ENCODE results near the gene MRPS34.
"Not testable (repeated sequence)": the region's sequence is repeated elsewhere in the genome, so short reads cannot be mapped to it uniquely, and the experiment has no call there.

Gene MRPS34

DNA sequence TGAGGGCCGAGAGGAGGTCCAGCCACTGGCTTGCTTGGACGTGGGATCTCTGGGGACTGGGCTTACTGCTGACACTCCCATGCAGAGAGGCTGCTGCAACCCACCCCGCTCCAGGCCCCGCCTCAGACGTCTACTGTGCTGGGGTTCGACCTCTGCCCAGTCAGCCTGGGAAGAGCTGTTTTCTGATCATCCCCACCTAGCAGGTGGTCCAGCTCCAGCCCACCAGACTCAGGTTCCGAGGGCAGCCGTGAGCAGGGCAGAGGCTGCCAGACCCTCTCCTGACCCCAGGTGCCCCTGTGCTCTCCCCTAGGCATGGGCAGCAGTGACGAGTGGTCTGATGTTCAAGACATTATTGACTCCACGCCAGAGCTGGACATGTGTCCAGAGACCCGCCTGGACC is 25.0 kb downstream of the MRPS34 start:
- no peak for DNase-seq

DNA sequence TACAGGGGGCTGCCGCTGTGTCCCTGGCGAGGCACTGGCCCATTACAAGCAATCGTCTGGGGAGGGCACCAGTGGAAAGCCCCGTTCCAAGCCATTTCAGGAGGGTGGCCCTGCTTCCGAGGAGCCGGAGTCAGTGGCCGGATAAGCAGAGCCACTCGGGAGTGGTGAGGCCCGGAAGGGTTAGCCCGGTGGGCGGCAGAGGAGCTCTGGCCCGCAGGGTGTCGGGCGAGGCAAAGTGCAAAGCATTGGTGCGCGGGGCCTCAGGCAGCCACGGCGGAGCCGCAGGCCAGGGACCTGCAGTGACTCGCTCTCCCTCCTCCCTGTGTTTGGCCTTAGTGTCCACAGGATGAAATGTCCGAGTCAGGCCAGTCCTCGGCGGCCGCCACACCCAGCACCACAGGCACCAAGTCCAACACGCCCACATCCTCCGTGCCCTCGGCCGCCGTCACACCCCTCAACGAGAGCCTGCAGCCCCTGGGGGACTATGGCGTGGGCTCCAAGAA is 26.2 kb downstream of the MRPS34 start:
- no peak for DNase-seq

DNA sequence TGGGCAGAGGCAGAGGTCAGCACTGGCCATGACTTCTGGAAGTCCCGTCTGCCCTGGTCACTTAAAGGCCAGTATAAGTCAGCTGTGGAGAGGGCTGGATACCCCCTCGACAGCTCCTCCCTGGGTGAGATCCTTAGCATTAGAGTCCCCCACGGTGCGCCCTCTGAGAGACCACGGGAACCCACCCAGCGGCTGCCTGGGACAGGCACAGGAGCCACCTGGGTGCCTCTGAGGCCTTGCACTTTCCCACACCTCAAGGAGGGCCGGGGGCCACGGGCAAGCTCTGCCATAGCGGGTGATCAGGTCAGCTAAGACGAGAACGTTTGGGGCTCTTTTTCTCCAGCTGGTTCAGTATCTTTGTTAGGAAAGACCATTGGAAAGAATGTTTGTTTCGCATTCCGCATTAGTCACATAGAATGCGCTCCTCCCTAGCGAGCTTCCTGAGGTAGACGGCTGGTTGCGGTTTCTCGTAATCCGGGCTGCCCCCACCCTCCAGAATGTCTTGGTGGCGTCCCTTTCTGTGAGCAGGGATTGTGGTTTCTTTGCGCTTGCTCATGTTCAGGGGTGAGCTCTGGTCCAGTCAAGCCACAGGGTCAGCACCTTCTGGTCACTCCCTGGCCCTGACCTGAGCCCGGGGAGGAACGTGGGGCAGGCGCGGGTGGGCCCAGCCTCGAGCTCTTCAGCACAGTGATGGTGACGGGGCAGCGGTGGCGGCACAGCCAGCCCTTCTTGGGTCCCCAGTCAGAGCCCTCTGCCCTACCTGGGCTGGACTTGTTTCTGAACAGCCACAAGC is 26.8 kb downstream of the MRPS34 start:
- DNase-seq: no peak

- DNase-seq: no peak
Measured at GRCh38 chr16:1745181-1745899, 27.6 kb downstream of the MRPS34 start.

DNA sequence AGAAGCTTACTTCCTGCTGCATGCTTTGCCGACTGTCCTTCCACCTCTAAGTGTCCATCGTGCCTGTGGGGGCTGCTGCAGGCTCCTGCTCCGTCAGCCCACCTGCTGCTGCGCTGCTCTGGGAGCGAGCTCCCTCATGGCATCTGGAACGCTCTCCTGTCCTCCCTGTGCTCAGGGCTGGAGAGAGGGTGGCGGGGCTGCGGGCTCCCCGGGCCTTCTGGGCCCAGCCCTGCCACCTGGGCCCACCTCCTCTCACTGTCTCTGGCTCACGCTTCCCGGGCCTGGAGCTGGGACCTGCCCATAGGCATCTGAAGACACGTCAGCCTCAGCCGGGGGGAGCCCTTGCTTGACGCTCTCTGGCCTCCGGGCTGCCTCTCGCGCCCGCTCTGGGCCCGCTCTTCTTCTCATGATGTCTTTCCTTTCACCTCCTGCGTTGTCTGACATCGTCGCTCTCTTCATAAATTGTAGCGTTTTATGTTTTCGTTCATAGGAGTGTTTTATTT is 28.5 kb downstream of the MRPS34 start:
- DNase-seq: no peak

DNA sequence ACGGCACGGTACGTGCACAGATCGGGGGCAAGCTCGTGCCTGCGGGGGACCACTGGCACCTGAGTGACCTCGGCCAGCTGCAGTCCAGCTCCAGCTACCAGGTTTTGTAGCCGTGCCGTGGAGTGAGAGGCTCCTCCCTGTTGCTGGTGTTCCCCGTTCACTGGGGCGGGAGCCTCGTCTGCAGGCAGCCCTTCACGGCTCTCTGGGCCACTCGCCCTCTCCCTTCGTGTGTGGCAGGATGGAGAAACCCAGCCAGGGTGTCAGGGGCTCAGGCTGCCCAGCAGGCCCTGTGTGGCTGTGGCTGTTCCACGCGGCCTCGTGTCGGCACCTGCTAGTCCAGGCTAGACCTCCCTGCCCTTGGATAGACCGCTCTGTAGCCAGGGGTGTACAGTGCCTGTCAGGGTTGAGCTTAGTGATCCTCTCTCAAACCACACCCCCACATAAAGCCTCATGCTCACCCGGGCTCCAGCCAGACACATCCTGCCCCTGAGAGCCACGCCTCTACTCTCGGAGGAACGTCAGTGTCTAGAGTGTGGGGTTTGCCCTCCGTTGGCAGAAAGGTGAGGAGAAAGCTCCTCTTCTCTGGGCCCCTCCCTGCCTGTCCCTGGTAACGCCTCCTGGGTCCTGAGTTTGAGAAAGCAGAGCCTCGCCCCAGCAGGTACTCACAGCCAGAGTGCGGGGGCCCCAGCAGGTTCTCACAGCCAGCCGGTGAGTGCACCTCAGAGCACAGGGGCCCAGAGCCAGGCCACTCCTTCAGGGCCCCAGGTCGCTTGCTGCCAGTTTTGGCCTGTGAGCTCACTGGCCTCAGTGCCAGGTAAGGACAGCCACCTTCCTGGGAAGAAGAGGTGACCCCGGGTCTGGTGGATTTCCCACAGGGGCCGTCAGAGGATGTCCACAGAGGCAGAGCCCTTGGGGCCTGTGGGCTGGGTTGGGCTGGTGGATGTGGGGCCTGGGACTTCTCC is 29.3 kb downstream of the MRPS34 start:
- DNase-seq: no peak

DNA sequence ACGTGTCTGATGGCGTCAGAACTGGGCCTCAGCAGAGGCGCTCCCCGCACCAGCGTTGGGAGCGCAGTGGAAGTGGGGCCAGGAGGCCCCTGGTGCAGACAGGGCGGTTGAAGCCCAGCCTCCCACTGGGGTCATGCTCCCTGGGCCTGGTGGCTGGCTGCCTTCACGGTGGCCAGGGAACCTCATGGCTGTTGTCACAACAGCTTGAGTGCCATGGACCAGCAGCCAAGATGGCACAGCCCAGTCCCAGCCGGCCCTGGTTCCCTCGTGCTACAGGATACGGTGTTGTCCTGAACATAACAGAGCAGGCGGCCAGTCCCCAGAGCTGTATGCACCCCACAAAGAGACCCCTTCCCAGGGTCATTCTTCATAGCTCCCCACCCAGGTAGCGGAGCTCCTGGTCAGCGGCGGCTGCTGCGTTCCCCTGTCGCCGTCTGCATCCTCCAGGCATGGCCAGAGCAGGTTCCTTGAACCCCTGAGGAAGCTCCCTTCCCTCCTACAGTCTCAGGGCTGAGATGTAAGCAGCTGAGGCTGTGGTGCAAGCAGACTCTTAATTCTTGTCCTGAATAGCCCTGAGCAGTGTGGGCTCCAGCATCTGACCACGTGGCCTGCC is 31.3 kb downstream of the MRPS34 start:
- no peak for DNase-seq

- no peak for DNase-seq
Measured at GRCh38 chr16:1740781-1741490, 32.0 kb downstream of the MRPS34 start.

- DNase-seq: no peak
Measured at GRCh38 chr16:1740234-1740633, 32.7 kb downstream of the MRPS34 start.

DNA sequence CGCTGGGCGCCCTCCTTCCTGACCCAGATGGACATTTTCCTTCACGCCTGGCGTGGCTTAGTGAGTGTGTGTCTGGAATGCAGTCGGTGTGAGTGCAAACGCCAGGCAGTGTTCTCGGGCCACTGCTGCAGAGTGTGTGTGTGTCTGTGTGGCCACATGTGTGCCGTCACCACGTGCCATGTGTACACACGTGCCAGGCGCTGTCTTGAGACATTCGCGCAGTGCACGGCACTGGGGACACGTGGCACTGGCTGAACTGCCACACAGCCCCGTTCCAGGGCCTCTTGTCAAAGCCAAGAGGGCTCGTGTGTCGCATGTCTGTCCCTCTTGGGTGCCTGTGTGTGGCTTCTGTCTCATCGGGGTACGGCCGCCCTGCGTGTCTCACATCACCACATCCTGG is 38.1 kb downstream of the MRPS34 start:
- no peak for DNase-seq

DNA sequence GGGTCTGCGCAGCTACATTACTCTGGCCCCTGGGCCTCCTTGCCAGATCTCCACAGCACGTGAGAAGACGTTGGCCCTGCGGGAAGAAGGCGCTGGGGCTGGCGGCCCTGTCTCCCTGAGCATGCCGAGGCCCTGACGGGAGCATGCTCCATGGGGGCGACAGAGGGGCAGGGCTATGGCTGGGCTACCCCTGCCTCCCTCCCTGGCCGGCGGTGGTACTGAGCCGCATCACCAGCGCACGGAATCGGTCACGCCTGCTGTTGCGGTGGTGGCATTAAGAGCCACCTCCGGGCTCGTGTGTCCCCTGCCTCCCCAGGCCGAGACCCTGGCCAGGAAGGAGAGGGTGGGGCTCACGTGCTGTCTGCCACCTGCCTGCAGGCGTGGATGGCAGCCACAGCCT is 38.8 kb downstream of the MRPS34 start:
- DNase-seq: no peak

- not testable (repeated sequence) for DNase-seq
Measured at GRCh38 chr16:1732551-1732987, 40.4 kb downstream of the MRPS34 start.

GRCh38 chr16:1732071-1732470 is 40.9 kb downstream of the MRPS34 start:
- no peak for DNase-seq

- no peak for DNase-seq
Measured at GRCh38 chr16:1731603-1732002, 41.3 kb downstream of the MRPS34 start.

DNA sequence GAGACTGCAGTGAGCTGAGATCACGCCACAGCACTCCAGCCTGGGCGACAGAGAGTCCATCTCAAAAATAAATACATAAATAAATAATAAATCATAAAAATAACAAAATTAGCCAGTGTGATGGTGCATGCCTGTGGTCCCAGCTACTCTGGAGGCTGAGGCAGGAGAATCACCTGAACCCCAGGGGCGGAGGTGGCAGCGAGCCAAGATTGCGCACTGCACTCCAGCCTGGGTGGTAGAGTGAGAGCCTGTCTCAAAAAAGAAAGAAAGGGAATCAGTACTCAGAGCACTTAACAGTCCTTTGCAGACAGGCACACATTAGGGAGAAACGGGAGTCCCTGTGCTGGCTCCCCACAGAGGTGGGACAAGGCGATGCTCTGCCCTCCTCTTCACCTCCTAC is 41.9 kb downstream of the MRPS34 start:
- DNase-seq: no peak

DNA sequence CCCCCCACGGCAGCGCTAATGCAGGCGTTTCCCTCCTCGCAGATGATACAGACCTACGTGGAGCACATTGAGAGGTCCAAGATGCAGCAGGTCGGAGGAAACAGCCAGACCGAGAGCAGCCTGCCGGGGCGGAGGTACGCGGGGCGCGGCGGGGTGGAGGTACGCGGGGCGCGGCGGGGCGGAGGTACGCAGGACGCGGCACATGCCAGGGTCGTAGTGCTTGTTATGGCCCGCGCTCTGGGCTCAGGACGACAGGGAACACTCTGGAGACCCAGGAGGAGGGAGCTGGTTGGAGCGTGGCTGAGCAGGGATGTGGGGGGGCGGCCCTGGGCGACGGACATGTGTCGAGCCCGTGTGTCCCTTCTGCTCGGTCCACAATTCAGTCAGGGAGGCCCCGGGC is 43.5 kb downstream of the MRPS34 start:
- DNase-seq: no peak

- no peak for DNase-seq
Measured at GRCh38 chr16:1729026-1729425, 43.9 kb downstream of the MRPS34 start.

GRCh38 chr16:1727651-1728624 is 45.0 kb downstream of the MRPS34 start:
- no peak for DNase-seq

DNA sequence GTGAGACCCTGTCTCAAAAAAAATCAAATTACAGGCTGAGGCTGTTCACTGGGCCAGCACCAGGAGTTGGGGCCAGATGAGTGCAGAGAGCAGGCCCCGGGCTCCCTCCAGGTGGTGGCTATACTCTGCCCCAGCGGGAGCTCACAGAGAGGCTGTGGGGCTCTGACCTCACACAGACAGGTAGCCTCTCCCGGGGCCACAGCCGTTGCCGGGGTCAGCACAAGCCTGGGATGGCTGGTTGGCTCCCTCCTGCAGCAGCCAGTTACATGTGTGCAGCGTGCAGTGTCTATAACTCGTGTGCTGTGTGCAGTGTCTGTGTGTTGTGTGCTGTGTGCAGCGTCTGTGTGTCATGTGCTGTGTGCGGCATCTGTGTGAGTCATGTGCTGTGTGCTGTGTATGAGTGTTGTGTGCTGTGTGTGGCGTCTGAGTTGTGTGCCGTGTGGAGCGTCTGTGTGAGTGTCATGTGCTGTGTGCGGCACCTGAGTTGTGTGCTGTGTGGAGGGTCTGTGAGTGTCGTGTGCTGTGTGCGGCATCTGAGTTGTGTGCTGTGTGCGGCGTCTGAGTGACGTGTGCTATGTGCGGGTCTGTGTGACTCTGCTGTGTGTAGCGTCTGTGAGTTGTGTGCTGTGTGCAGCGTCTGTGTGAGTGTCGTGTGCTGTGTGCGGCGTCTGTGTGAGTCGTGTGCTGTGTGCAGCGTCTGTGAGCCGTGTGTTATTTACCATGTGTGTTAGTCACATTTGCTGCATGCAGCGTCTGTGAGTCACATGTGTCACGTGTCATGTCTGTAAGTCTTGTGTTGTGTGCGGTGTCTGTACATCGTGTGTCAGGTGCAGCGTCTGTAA is 46.1 kb downstream of the MRPS34 start:
- DNase-seq: no peak

- DNase-seq: no peak
Measured at GRCh38 chr16:1724491-1724890, 48.4 kb downstream of the MRPS34 start.

All from NCI-H524 treated with DMSO at 0.1 percent for 48 hours (cell line).